A549 treated with Hydrocortisone at 1 μM for 4 hours (cell line): ENCODE results near the gene CFTR. TPM values are rescaled to one million over a fixed set of nuclear protein-coding genes. Genes with fewer than 3 reads are reported as not detected.

ENCODE experiments used
- total RNA-seq: library from RNA; stranded (reverse); fragments of 200-300 nt; extraction: Qiagen RNA extraction; gene quantifications from 5 replicates; pipeline ENCODE4 v1.2.3, GENCODE V29; 2022

Gene CFTR
- 0.03 to 0.08 TPM in 2 of 5 replicates, not detected in the others for total RNA-seq

GRCh38 chr7:117479225-117480054, at the start of gene CFTR:
CFTR (plus strand) TSS chr7:117480025; CDS start chr7:117480095, 70 bp downstream.

Other genes starting within 250 kb of the CFTR start
- gene WNT2, start 157.0 kb upstream of the CFTR start, total RNA-seq = 0.02 TPM in 1 of 5 replicates, not detected in the others
- not detected in 5 replicates for gene ASZ1, start 52.5 kb upstream of the CFTR start, total RNA-seq